SKM-1 treated with dmso at 0.1 percent for 144 hours (cell line): ENCODE data around the gene ASCC3.
"Not testable (repeated sequence)": the region's sequence is repeated elsewhere in the genome, so short reads cannot be mapped to it uniquely, and the experiment has no call there.

Experiments used
- DNase-seq: peaks from one replicate; lab custom pipeline; 2025; ENCODE audit not compliant: unreplicated experiment; lab: John Stamatoyannopoulos, UW

ASCC3 gene

DNA sequence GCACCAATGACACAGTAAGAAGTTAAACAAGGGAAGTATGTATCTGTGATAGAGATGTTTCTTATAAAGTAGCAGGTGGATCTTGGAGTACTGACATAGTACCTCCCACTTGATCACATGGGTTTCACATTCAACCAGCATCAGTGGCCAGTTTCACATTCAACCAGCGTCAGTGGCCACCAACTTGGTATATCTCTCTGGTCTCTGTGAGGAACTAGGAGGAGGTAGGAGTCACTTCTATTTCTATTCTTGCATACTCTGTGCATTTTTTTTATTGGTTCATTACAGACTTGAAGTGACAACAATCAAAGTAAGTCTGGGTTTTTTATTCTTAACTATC is 216.1 kb downstream of the ASCC3 start:
- no peak for DNase-seq

DNA sequence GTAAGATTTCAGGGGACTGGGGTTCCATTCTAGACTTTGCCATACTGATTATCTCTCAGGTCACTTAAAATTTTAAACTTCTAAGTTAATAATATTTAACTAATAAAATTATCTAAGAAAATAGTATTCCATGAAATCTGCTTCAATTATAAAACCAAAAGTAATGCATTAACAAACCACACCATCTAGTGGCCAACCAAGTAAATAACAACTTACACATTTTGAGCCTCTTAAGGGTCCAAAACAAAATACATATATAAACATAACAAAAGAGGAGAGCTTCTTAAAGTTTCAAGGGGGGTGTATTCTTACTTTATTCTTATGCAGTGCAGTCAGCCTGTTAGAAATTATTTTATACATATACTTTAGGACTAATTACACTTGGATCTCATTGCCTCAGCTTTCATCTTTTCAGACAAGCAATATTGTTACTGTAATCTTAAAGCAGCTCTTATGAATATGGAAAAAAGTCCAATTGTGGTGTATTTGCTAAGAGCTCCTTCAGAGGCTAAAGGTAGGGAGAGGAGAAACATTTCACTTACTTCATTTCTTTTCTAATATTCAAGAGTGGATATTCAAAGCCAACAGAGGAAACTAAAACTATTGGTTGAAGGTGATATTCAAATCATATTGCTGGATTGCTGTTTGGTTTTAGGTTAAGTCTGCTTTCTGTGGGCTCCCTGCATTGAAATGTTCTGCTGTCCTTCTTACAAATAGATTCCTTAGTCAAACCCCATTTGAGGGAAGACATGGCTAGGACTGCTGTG is 216.7 kb downstream of the ASCC3 start:
- no peak for DNase-seq

DNA sequence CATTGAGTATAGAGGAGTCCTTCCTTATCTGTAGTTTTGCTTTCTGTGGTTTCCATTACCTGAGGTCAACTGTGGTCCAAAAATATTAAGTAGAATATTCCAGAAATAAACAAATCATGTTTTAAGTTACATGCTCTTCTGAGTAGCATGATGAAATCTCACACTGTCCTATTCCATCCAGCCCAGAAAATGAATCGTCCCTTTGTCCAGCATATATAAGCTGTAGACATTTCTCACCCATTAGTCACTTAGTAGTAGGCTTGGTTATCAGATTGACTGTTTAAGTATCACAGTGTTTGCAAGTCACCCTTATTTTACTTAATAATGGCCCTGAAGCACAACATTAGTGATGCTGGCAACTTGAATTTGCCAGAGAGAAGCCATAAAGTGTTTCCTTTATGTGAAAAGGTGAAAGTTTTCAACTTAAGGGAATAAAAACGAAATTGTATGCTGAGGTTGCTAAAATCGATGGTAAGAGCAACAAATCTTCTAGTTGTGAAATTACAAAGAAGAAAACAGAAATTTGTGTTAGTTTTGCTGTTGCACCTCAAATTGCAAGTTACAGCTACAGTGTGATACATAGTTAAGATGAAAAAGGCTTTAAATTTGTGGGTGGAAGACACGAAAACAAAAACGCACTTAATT is 217.8 kb downstream of the ASCC3 start:
- DNase-seq: no peak

DNA sequence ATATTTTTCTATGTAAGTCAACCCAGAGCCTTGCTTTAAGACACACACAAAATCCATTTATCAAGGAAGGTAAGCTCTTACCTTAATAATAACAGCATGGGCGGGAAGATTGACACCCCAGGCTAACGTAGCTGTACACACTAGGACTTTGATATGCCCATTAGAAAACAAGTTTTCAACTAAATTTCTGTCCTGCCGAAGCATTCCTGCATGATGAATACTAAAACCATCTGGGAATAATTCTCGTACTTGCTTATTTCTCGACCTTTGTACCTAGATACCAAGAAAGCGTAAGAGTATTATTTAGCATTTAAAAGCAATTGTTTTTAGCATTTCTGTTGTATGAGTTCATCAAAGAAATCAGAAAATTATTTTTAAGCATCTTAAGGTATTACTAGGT is 218.9 kb downstream of the ASCC3 start:
- DNase-seq: no peak

DNA sequence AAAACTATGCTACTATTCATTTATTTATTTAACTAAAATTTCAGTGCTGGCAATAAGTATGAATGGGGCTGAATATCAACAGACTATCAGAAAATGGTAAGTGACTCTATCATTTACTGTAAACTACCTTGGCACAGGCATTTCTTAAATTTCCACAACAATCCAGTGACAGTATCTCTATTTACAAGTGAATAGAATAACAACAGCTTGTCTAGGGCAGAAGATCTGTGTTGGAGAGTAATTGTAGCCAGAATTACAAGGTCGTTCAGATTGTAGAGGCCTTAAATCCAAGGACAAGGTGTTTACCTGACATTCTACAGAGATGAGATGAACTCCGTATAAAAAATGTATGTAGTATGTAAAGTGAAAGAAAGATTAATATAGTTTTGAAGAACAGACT is 222.6 kb downstream of the ASCC3 start:
- DNase-seq: no peak

DNA sequence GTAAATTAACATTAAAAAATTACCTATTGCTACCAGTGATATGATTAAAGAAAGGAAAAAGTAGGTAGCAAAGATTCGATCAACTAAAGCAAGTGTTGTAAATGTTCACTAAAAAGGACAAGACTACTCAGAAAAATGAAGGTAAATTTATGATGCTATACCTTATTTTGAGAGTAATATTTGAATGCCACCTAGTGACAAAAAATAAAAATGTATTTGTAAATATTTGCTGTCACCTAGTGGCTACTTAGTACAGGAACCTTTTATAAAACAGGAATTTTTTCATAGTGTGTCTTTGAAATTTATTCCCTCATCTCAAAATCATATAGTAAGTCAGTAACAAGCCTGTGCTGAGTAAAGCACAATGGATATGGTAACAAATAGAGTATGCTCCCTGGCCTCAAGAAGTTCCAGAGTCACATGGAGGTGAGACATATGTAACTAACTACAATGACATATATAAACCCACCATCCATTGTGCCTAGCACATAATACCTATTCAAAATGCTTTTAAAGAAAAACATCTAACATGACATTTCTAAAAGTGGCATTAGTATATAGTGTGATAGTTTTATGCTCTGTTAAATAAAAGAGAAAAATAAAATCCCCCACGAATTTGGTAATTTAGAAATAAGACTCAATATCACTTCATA is 223.3 kb downstream of the ASCC3 start:
- no peak for DNase-seq

DNA sequence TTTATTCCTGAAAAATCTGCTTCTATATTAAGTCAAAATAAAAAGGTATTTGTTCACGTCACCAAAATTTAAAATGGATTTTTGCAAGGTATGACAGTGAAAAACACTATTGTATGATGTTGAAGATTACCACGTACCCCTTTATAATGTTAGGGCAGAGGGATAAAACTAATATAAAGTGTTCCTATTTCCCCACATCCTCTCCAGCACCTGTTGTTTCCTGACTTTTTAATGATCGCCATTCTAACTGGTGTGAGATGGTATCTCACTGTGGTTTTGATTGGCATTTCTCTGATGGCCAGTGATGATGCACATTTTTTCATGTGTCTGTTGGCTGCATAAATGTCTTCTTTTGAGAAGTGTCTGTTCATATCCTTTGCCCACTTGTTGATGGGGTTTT is 240.0 kb downstream of the ASCC3 start:
- DNase-seq: not testable (repeated sequence)

DNA sequence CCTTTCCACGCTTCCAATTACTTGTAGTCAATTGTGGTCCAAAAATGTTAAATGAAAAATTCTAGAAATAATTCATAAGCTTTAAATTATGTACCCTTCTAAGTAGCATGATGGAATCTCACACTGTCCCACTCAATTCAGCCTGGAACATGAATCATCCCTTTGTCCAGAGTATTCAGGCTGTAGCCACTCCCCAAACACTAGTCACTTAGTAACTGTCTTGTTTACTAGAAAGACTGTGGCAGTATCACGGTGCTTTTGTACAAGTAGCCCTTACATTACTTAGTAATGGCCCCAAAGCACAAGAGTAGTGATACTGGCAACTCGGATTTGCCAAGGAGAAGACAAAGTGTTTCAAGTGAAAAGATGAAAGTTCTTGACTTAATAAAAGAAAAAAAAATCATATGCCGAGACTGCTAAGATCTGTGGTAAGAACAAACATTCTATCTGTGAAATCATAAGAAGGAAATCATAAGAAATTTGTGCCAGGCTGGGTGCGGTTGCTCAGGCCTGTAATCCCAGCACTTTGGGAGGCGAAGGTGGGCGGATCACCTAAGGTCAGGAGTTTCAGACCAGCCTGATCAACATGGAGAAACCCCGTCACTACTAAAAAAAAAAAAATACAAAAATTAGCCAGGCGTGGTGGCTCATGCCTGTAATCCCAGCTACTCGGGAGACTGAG is 247.9 kb downstream of the ASCC3 start:
- no peak for DNase-seq

DNA sequence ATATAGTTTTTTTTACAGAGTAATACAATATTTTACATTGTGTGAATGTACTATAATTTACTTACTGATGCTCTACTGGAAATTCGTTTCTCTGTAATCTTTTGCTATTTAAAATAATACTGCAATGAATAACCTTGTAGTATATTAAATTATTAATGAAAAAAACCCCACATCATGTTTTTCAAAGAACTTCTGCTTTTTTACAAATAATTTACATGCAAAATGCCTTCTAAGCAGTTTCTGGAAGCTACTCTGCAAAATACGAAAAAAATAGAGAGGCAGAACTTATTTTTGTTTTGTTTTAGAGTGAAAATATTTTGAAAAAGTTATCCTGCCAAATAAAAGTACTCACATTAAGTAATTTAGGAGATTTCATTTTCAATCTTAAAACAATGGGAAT is 250.6 kb downstream of the ASCC3 start:
- no peak for DNase-seq

DNA sequence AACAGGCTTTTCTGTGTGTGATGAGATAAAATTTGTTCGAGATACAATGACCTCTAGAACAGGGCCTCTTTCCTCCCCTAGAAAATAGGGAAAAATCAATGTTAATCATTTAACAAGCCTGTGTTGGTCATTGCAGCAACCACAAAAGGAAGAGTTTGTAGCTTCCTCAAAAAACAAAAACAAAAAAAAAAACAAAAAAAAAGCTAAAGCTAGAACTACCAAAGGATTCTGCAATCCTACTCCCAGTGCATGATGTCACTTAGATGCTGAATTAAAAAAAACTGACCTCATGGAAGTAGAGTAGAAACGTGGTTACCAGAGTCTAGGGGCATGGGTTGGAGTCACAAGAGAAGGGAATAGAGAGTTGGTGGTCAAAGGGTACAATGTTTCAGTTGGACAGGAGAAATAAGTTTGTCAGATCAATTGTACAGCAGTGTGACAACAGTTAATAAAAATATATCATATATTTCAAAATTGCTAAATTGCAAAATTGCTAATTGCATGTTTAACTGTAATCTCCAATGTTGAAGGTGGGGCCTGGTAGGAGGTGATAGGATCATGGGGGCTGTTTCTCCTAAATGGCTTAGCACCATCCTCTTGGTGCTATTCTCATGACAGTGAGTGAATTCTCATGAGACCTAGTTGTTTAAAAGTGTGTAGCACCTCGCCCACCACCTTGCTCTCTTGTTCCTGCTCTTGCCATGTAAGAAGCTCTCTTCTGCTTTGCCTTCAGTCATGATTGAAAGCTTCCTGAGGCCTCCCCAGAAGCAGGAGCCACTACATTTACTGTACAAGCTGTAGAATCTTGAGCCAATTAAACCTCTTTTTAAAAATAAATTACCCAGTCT is 253.0 kb downstream of the ASCC3 start:
- DNase-seq: no peak

DNA sequence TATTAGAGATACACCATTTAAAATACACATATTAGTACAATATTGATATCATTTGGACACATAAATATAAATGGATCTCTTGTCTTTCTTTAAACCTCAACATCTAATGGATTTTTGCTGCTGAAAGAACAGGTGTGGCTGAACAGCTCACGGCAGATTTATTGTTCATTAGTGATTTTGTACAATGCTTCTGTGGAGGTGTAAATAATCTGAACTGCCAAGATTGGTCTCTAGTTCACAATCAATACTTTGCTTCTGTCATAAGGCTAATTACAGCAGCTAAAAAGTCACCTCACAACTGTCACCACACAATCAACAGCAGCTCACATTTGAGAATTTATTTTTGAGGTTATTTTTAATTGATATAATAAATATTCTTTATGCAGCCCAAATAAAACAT is 254.4 kb downstream of the ASCC3 start:
- no peak for DNase-seq

DNA sequence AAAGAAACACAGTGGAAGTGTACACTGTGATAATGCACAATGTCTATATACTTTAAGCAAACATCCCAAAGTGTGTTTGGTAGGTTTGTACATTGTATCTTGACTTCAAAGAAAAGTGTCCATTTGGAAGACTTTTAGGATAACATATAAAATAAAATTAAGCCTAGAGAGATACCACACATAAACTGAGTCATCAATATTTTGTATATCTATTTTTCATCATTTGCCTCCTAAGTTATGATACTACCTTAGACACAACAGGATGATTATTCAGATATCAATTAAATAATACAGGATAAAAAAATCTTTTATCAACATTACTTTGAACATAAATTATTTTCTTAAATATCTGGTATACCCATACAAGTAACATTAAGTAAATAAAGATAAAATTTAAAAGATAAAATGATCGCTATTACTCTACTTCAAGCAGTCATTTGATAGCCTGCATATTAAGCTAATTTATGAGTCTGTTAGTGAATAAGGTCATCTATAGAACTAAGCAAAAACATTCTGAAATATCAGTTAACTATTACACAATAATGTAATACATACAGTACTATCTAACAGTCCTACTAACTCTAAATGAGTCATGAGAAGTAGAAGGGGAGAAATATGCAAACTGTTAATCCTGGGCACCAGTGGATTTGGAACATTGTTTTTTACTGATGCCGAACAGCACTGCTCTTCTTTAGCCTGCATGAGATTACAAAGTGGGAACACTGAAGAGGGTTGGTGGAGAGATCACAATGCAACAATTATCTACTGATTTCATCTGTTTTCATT is 258.0 kb downstream of the ASCC3 start:
- no peak for DNase-seq

DNA sequence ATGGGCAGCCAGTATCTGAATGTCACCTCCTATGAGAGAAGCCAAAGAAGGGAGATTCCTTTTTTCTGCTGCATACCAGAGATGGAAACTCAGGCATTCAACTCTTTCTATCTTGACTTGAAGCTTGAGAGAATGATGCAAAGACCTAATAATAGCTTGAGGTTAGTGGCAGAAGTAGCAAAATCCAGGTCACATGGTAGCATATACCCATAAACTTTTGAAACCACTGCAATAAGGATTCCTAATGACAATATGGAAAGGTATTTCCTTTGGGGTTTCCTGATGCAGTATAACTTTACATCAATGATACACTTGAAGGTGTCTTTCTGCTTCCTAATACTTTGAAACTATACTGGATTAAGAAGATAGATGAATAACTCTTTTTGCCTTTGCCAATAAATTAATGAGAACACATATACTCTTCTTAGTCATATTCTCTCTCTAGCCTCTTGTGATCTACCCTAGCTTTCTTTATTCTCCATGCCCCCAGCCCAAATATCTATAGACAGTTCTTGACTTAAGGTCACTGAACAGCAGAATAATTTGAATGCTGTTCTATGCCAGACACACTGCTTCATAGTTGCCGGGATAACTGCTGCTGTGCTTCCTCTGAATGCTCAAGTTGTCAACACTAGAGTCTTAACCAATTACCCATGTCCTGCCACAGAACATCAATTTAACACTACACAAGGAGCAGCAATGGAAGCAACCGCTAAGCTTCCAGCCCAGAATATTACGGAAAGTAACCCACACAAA is 260.9 kb downstream of the ASCC3 start:
- DNase-seq: no peak

DNA sequence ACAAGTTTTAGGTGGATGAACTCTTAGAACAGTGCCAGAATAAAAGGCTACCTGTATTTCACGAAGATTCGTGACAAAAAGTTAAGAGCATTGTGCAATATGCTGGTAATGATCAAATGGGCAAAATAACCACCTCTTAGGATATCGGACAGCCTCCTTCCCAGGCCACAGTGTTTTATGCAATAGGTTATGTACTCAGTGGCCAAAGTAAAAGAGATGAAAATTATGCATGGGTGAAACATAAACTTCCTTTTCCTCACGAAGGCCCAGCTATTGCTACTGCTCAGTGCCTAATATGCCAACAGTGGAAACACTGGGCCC is 262.8 kb downstream of the ASCC3 start:
- DNase-seq: no peak

DNA sequence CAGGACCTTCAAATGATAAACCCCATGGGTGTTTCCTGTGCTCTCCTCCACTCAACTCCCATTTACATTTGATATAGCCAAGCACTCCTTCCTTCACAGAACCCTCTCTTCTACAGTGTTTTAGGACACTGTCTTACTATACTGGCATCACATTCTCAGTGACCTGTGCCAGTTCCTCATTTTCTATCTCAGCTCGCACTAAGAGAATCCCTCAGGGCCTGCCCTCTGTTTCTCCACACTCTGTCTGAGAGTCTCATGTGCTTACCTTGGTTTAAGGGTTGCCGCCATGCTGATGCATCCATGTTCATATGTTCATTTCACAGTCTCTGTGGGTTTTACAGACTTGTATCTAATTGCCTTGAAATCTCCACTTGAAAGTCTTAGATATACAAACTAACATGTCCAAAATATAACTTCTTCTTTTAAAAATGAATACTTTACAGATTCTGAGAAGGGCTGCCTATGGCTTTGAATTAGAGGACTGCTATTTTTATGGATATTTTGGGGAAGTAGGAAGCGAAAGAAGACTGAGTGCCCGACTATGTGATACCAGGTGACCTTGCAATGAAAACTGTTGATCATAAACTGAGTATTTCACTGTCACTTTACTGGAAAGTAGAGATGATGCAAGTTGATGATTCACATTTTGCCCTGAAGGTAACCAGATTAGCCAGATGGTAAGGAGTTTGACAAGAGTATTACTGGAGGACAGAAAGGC is 263.3 kb downstream of the ASCC3 start:
- peak; percentile 7 for DNase-seq

DNA sequence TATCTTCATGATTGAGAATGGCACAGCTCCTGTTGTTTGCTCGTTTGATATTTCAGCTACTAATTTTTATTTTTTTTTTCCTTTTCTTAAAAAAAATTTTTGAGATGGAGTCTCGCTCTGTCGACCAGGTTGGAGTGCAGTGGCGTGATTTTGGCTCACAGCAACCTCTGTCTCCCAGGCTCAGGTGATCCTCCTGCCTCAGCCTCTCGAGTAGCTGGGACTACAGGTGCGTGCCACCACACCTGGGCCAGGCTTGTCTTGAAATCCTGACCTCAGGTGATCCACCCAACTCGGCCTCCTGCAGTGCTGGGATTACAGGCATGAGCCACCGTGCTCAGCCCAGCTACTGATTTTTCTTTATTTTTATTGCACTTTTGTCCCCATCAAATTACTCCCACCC is 266.2 kb downstream of the ASCC3 start:
- no peak for DNase-seq

DNA sequence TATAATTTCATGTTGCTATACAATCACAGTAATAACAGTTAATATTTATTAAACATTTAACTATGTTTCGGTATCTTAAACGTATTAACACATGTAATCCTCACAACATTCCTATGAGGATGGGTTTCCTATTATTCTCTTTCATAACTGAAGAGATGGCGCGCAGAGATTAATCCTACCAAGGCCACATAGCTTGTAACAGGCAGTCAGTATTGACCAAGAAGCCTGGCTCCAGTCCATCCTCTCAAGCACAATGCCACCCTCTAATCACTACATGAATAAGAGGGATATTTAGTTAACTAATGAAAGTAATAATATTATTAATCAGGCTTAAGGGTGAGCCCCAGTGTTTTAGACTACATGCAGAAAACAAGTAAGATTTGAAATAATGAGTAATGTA is 266.7 kb downstream of the ASCC3 start:
- no peak for DNase-seq

DNA sequence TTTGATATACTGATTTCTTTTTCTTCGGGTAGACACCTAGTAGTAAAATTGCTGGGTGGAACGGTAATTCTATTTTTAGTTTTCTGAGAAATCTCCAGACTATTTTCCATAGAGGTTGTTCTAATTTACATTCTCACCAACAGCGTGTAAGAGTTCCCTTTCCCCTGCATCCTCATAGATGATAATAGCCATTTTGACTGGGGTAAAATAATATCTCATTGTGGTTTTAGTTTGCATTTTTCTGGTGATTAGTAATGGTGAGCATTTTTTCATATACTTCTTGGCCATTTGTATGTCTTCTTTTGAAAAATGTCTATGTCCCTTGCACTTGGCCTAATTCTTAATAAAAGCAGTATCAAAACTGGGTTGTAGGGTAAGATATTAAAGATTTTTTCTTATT is 267.5 kb downstream of the ASCC3 start:
- no peak for DNase-seq

DNA sequence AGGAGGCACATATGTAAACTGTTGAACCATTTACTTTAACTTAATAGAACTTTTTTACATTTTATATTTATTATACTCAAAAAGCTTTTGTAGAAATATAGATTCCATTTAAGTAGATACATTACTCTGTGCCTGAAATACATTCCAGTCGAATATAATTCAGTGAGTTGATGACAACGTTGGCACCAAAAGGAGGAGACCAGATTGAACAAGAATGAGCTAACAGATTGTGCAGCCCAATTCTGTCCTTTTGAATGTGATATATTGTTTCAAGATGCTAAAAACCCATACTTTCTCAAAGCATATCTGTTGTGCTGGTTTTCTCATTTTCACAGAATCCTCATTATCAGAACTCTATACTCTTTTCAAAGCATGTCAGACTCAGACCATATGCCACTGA is 269.0 kb downstream of the ASCC3 start:
- DNase-seq: no peak
